NCI-H2107 treated with DMSO at 0.1 percent for 48 hours (cell line): ENCODE results near the gene LMAN2.
"Not testable (repeated sequence)": the region's sequence is repeated elsewhere in the genome, so short reads cannot be mapped to it uniquely, and the experiment has no call there.

Source experiments
- DNase-seq: peaks from one replicate; lab custom pipeline; 2025; ENCODE audit not compliant: unreplicated experiment; lab: John Stamatoyannopoulos, UW

LMAN2 gene

GRCh38 chr5:177307544-177308363 lies 43.7 kb downstream of the LMAN2 start:
- DNase-seq: no peak

- no peak for DNase-seq
Measured at GRCh38 chr5:177306674-177307543, 44.6 kb downstream of the LMAN2 start.

DNA sequence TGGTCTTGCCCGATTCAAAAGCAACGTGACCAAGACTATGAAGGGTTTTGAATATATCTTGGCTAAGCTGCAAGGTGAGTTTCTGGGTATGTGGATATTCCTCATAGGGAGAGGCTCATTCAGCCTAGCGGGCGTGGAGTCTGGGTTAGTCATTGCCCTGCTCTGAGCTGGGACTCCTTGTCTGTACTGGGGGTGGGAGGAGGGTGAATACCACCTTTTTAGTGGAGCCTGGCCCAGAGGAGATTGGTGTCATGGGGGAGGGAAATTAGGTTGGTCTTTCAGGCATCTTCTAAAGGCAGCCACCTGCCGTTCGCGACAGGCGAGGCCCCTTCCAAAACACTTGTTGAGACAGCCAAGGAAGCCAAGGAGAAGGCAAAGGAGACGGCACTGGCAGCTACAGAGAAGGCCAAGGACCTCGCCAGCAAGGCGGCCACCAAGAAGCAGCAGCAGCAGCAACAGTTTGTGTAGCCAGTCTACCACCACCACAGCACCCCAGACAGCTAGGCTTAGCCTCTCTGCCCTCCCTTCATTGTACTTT lies 45.3 kb downstream of the LMAN2 start:
- DNase-seq: not testable (repeated sequence)

- DNase-seq: no peak
Measured at GRCh38 chr5:177304392-177305119, 46.9 kb downstream of the LMAN2 start.

DNA sequence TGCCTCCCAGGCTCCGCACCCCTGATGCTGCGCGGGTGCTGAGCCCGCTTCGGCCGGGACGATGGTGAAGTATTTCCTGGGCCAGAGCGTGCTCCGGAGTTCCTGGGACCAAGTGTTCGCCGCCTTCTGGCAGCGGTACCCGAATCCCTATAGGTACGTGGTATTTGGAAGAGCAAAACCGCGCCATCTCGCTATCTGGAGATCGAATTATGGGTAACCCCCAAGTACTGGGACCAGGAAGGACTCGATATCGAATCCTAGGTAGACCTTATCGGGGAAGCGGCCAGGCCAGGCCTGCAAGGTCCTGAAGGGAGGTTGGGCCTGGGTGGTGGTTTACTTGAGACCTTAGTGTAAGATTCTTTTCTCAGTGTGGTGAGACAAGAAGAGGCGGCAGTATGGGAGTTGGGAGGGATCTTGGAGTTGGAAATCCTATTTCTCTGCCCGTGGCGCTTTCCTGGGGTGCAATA lies 47.5 kb downstream of the LMAN2 start:
- no peak for DNase-seq

GRCh38 chr5:177303121-177303924 lies 48.1 kb downstream of the LMAN2 start, which contains the start of the genes PRELID1 and RAB24:
TSS of gene PRELID1 (plus strand) at chr5:177303799. CDS start at chr5:177303986, 187 bp downstream.
TSS of gene RAB24 (minus strand) at chr5:177303719. CDS start at chr5:177303288, 431 bp downstream.
- DNase-seq: no peak

GRCh38 chr5:177302354-177303110 lies 48.9 kb downstream of the LMAN2 start:
- DNase-seq: no peak

- peak; percentile 90 for DNase-seq
Measured at GRCh38 chr5:177301503-177302165, 49.8 kb downstream of the LMAN2 start.

DNA sequence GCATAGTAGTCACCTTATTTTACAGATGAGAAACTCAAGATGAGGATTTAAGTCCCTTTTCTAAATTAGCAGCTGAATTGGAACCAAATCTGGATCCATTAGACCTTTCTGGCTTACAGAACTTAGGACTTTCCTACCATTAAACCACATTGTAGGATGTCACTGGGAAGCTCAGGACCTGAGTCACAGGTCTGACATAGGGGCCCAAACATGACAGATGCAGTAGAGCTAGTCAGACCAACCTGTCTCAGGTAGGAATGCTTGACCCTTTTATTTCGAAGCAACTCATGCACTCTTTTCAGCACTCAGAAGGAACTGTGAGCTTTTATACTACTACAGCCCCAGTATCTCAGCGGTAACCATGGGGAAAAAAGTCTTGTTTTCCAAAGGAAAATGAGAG lies 50.5 kb downstream of the LMAN2 start:
- DNase-seq: no peak

- DNase-seq: no peak
Measured at GRCh38 chr5:177300236-177300880, 51.1 kb downstream of the LMAN2 start.

DNA sequence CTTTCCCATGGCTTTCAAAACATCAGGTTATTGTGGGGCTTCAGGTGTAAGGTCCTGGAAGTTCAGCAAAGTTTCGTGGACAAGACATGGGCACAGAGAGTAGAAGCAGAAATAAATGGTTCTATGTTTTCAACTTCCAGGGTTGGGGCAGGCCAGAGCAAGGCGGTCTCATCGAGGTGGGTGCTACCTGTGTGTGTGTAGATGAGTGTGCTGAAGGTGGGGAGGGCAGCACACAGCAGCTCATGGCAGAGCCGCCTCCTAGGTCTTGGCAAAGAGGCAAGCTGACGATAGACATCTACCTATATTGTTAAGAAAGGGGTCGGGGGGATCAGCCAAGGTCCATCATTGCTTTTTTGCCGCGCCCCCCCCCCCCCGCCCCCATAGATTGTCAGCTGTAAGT lies 51.8 kb downstream of the LMAN2 start:
- DNase-seq: no peak

GRCh38 chr5:177297922-177298321 lies 53.5 kb downstream of the LMAN2 start:
- DNase-seq: no peak

GRCh38 chr5:177296581-177296980 lies 54.9 kb downstream of the LMAN2 start:
- DNase-seq: no peak

GRCh38 chr5:177295924-177296323 lies 55.5 kb downstream of the LMAN2 start:
- DNase-seq: no peak

GRCh38 chr5:177294632-177295031 lies 56.8 kb downstream of the LMAN2 start:
- DNase-seq: no peak

- no peak for DNase-seq
Measured at GRCh38 chr5:177293819-177294581, 57.5 kb downstream of the LMAN2 start.

- DNase-seq: no peak
Measured at GRCh38 chr5:177291735-177292134, 59.7 kb downstream of the LMAN2 start.
